ENCODE results near the gene DOCK2. TPM values are rescaled to one million over a fixed set of nuclear protein-coding genes. Genes with fewer than 3 reads are reported as not detected.
"Not testable (repeated sequence)": the region's sequence is repeated elsewhere in the genome, so short reads cannot be mapped to it uniquely, and the experiment has no call there.

Gene DOCK2
- total RNA-seq, 4 donors from 2014 or later, result 2.0 to 17.4 (median 7.5) TPM

DNA sequence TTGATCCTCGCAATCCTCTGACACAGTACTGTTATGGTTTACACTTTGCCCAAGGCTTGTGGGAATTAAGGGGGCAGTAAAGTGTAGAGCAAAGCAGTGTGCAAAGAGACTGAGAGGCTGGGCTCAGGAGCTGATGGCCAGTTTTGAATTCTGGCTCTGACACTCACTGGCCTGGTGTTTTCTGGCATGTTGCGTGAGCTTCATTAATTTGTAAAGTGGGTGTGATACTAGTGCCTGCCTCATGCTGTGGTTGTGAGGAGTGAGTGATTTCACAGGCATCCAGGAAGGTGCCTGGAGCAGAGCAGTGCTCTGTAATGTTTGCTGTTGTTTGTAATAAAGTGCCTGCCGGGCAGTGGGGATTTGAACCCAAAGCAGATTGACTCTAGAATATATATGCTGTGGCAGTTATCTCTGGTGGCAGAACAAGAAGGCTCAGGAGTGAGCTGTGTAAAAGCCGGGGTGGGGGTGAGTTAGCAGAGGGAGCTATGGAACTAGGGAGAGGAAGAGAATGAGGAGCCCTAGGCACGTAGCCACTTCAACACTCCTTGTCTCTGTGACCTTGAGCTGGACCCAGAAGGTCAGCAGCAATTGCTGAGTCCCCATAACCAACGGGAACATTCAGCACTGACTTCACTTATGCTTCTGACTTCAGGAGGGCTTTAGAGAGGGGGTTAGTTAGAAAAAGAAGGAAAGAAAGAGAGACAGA lies 108.5 kb downstream of the DOCK2 start:
- DNase-seq, result no peak
- intact Hi-C loops (cut with DNase I; ENCODE audit: low total_unique reads), result no loop called here

DNA sequence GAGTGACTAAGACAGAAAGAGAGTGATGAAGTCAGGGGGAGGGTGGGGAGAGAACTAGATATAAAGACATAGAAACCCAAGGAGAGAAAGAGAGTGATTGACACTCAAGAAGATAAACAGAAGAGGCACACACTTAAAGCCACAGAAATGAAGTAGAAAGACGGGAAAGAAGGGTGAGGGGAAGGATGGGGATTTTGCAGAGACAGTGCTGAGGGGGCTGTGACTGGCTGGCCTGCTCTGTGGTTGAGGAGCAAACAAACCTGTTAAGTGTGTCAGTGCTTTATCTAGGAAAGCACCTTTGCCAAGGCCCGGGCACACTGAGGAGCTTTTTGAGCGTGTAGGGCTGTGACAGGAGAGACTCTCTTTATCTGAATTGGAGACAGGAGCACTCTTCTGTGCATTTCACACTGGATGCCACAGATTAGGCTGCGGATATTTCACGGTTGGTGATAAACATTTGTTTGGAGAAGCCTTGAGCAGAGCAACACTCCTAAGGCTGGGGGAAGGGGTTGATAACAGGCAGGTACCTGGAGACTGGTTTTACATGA lies 109.1 kb downstream of the DOCK2 start:
- Histone ChIP-seq H3K4me3 (no peak overlapping the region), H3K27me3 (no peaks in the 10 kb centered on the region), H3K4me1 (no peaks in the 10 kb centered on the region), H3K36me3 (no peaks in the 10 kb centered on the region), H3K9me3 (no peaks in the 10 kb centered on the region), H3K27ac (no peak overlapping the region)
- TF ChIP-seq, protein P1, sequence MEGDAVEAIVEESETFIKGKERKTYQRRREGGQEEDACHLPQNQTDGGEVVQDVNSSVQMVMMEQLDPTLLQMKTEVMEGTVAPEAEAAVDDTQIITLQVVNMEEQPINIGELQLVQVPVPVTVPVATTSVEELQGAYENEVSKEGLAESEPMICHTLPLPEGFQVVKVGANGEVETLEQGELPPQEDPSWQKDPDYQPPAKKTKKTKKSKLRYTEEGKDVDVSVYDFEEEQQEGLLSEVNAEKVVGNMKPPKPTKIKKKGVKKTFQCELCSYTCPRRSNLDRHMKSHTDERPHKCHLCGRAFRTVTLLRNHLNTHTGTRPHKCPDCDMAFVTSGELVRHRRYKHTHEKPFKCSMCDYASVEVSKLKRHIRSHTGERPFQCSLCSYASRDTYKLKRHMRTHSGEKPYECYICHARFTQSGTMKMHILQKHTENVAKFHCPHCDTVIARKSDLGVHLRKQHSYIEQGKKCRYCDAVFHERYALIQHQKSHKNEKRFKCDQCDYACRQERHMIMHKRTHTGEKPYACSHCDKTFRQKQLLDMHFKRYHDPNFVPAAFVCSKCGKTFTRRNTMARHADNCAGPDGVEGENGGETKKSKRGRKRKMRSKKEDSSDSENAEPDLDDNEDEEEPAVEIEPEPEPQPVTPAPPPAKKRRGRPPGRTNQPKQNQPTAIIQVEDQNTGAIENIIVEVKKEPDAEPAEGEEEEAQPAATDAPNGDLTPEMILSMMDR (IDR thresholded peaks at IDR 0.05), result no peak
- intact Hi-C loops (cut with DNase I; ENCODE audit: low total_unique reads), result no loop called here
- DNase-seq, result no peak

More for the DNA sequence above, 108.5 kb downstream of the DOCK2 start:
- TF ChIP-seq POLR2A (IDR thresholded peaks at IDR 0.05), result no peak
- TF ChIP-seq, protein P1 (IDR thresholded peaks at IDR 0.05), result no peak
- Histone ChIP-seq H3K27ac (no peak overlapping the region), H3K4me1 (no peaks in the 10 kb centered on the region), H3K36me3 (no peaks in the 10 kb centered on the region), H3K9me3 (no peaks in the 10 kb centered on the region), H3K27me3 (no peaks in the 10 kb centered on the region), H3K4me3 (no peak overlapping the region)

DNA sequence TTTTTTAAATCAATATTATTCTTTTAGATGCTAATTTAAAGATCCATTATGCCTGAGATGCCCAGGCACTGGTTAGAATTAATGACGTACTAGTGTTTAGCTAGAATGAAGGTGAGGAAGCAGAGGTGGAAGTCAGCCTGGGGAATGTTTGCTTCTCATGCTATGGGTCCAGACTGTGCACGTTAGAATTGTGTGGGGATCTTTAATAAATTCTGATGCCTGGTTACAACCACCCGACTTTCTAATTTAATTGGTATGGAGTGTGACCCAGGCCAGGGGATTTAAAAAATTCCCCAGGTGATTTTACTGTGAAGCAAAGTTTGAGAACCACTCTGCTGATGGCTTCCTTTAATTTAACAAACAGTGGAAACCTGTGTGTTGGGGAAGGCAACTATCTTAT lies 111.1 kb downstream of the DOCK2 start:
- H3K27me3 ChIP-seq, result no peaks in the 10 kb centered on the region
- no peaks in the 10 kb centered on the region for H3K4me1 ChIP-seq
- H3K36me3 ChIP-seq, result no peaks in the 10 kb centered on the region
- intact Hi-C loops (cut with DNase I; ENCODE audit: low total_unique reads), result no loop called here
- TF ChIP-seq POLR2A (IDR thresholded peaks at IDR 0.05), result no peak
- TF ChIP-seq, protein P1 (IDR thresholded peaks at IDR 0.05), result no peak
- no peaks in the 10 kb centered on the region for H3K9me3 ChIP-seq
- no peak overlapping the region for H3K27ac ChIP-seq
- DNase-seq, result no peak
- H3K4me3 ChIP-seq, result no peak overlapping the region

DNA sequence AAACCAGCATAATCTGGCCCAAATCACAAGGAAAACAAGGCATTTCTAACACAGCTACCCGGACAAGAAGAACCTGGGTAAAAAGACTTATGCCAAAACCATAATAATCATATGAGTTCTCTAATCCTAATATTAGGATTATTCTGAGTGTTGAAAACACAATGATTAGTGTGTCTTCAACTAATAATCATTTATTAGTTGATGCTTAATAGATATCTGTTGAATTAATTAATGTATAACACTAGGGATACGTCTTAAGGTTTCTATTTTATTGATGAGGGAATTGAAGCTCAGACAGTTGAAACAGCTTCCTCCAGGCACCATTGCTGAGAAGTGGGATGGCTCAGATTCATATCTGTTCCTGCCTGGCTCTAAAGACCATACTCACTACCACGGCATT lies 112.2 kb downstream of the DOCK2 start:
- Histone ChIP-seq H3K4me1 (no peaks in the 10 kb centered on the region), H3K27ac (no peak overlapping the region), H3K9me3 (no peaks in the 10 kb centered on the region), H3K27me3 (no peaks in the 10 kb centered on the region), H3K36me3 (no peaks in the 10 kb centered on the region), H3K4me3 (no peak overlapping the region)
- intact Hi-C loops (cut with DNase I; ENCODE audit: low total_unique reads), result no loop called here
- no peak for DNase-seq
- TF ChIP-seq POLR2A (IDR thresholded peaks at IDR 0.05), result no peak
- TF ChIP-seq, protein P1 (IDR thresholded peaks at IDR 0.05), result no peak

DNA sequence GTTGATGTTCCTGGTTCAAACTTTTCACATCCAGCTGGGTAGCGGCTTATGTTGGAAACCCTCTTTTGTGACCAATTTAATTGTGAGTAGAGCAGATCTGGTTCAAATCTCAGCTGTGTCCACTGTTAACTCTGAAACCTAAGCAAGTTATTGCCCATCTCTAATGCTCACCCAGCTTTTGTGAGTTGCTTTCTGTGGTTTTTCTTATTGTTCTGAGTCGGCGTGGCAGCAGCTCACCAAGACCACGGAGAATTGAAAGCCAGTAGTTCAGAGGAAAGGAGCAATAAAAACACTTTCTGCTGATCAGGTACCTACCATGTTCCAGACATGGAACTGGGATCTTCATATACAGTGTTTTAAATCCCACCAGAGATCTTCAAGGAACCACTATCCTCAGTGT lies 114.4 kb downstream of the DOCK2 start:
- Histone ChIP-seq H3K4me1 (no peaks in the 10 kb centered on the region), H3K36me3 (no peaks in the 10 kb centered on the region), H3K27ac (no peak overlapping the region), H3K4me3 (no peak overlapping the region), H3K27me3 (no peaks in the 10 kb centered on the region), H3K9me3 (no peaks in the 10 kb centered on the region)
- no peak for DNase-seq
- TF ChIP-seq POLR2A (IDR thresholded peaks at IDR 0.05), result no peak
- TF ChIP-seq, protein P1 (IDR thresholded peaks at IDR 0.05), result no peak
- intact Hi-C loops (cut with DNase I; ENCODE audit: low total_unique reads), result no loop called here

DNA sequence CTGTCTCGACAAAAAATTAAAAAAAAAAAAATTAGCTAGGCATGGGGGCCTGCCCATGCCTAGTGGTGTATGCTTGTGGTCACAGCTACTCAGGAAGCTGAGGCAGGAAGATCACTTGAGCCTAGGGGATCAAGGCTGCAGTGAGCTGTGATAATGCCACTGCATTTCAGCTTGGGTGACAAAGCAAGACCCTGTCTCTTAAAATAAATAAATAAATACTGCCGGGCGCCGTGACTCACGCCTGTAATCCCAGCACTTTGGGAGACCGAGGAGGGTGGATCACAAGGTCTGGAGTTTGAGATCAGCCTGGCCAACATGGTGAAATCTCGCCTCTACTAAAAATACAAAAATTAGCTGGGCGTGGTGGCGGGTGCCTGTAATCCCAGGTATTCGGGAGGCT lies 115.5 kb downstream of the DOCK2 start:
- H3K4me1 ChIP-seq; DNase-seq; H3K27me3 ChIP-seq; H3K9me3 ChIP-seq; H3K27ac ChIP-seq; intact Hi-C loops (cut with DNase I; ENCODE audit: low total_unique reads); H3K4me3 ChIP-seq; H3K36me3 ChIP-seq: not testable (repeated sequence)

Measured in uterus (tissue), 4 donors.